Astrocyte of the hippocampus (primary cell): Measurements from ENCODE around the gene CD27.

Experiments
- DNase-seq: peaks from one replicate; pipeline ENCODE4 v3.0.0; 2011; ENCODE audit warnings: low read depth, low spot score

CD27 gene

DNA sequence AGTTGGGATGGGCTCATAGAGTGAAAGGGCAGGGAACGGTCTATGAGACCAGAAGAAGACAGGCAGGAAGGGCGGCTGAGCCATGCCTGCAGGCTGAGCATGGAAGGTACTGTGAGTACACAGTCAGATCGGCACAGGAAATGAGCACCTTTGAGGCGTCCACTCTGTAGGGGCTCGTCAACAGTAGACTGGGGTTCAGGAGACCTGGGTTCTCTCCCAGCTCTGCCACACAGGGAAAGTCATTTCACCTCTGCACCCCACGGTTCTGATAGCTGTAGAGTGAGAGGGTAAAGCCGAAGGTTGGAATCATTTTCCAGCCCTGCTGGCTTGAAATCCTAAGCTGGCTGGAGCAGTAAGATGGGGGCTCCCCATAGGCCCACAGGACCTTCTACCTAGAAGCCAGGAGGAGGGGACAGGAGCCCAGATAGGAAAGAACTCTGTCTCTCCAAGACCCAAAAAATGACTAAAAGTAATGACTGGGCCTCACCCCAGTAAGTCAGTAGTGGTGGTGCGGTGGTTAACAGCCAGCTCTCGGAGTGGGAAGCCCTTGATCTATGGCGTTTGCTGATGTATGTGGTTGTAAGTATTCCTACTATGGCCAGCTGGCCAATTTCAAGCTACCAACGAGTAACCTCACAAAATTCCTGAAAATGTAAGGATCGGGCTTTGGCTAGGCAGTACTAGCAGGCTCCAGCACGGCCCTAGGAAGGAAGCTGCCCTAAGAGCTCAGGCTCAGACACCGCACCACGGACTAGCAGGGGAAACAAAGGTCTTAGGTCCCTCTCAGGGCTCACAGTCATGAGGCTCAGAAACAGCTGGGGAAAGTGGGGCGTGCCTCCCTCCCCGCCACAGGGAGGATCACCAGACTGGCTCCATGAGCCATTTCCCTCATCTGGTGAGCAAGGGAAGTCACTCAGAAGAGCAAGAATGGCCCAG, 10.3 kb upstream of the CD27 start:
- no peak for DNase-seq

DNA sequence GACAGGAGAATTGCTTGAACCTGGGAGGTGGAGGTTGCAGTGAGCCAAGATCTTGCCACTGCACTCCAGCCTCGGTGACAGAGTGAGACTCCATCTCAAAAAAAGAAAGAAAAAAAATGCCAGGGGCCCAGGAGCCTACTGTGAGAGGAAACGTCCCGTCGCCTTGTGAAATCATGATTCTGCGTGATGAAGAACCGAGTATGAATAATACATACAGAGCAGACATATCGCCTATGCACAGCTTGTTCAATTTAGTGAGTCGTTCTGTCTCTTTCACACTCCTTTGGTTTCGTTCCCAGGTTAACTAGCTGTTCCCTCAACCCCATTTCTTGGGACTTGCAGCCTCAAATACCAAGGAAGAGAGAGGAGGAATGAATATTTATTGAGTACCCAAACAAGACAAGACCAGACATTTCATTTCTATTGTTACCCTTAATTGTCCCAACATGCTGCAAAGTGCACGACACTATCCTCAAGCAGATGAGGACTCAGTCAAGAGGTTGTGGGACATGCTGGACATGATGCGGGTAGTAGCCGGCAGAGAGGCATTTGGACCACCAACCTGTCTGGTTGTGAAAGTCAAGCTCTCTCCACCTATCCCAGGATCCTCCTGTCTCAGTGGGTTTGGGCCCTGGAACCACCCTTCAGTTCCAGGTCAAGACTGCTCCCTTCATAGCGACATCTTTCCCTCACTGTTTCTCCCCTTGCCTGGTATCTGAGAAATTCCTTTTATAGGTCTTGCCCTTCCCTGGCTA, 8.6 kb upstream of the CD27 start:
- no peak for DNase-seq

DNA sequence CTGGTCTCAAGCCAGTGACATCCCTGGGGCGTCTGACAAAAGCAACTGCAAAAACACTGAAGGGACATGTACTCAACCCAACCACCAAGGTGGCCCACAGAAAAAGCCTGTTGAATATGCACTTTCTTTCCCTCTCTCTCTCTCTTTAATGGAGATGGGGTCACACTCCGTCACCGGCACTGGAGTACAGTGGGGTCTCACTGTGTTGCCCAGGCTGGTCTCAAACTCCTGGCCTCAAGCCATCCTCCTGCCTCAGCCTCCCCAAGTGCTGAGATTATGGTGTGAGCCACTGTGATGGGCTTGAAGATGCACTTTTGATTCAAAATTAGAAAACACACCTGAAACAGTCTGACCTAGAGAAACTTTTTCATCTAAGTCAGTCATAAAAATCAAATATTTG, 7.2 kb upstream of the CD27 start:
- no peak for DNase-seq

DNA sequence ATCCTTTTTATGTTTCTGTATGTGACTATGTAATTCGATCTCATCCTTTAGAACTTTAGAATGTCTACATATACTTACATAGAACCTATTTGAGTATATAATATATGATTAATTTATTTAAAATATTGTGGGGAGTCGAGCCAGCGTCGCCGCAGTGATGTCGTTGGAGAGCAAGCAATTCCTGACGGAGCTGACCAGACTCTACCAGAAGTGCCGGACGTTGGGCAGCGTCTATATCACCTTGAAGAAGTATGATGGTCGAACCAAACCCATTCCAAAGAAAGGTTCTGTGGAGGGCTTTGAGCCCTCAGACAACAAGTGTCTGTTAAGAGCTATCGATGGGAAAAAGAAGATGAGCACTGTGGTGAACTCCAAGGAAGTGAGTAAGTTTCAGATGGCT, 6.4 kb upstream of the CD27 start:
- DNase-seq: no peak

DNA sequence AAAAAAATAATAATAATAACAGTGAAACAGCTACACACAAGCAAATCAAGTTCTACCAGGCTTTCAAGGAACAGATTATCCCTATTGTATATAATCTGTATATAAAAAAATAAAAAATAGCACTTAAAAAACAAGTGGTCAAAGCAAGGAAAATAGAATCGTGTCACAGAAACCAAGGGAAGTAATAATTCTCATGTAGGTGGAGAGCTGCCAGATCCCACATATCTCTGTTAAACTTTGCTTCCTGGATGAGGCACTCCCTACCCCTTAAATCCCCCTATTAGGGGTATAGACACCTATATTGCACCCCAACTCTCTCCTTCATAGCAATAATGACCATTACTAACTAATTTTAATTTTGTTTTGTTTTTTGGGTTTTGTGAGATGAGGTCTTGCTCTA, 4.4 kb upstream of the CD27 start:
- no peak for DNase-seq

DNA sequence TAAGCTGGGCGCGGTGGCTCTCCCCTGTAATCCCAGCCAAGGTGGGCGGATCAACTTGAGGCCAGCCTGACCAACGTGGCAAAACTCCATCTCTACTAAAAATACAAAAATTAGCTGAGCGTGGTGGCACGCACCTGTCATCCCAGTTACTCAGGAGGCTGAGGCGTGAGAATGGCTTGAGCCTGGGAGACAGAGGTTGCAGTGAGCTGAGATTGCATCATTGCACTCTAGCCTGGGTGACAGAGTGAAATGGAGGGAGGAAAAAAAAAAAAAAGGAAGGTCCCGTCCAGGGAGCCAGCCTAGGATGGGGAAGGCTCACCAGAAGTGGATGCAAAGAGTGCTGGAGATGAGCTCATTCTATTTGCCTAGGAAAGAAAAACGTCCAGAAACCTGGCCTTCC, 1.9 kb upstream of the CD27 start:
- no peak for DNase-seq

DNA sequence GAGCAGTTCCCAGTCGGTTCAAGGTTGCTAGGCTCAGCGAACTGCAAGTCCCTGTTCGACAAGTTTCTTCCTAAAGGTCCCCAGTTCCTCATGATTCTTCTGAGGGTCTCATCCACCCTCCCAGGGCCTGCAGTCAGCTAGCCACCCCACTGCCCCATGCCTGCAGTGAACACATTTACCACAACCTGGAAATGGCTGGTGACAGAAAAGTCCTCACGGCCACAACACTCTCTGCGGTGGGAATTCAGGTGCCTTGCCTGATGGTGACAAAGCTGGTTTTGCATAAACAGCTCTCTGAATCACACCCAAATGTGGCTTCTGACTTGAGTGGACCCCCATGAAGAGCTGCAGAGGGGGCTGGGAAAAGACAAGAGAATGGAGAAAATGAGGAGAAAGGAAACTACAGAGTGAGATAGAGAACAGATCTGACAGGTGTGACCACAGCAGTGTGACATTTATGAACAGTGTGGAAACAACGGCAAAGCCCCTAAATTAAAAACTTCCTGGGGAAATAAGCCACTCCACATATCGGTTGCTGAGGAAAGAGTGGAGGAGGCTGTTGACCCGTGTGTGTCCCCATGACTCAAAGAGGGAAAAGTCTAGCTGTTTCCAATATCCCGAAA, 1.3 kb upstream of the CD27 start:
- no peak for DNase-seq

DNA sequence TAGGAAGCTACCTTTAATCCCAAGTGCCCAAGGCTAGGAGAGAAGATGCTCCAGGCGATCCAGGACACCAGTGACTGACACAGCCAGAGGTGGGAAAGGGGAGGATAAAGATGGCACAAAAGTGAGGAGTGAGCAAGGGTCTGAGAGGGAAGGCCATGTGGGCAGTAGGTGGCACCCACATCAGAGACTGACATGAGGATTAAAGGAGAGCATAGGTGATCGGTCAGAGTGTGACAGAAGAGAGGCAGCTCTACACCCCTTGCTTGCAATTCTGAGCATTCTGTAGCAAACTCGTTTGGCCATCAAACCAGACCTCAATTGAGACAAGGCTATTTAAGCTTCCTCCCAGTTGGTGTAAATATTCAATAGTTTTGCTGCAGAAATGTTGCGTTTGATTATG, 724 bp upstream of the CD27 start:
- no peak for DNase-seq

DNA sequence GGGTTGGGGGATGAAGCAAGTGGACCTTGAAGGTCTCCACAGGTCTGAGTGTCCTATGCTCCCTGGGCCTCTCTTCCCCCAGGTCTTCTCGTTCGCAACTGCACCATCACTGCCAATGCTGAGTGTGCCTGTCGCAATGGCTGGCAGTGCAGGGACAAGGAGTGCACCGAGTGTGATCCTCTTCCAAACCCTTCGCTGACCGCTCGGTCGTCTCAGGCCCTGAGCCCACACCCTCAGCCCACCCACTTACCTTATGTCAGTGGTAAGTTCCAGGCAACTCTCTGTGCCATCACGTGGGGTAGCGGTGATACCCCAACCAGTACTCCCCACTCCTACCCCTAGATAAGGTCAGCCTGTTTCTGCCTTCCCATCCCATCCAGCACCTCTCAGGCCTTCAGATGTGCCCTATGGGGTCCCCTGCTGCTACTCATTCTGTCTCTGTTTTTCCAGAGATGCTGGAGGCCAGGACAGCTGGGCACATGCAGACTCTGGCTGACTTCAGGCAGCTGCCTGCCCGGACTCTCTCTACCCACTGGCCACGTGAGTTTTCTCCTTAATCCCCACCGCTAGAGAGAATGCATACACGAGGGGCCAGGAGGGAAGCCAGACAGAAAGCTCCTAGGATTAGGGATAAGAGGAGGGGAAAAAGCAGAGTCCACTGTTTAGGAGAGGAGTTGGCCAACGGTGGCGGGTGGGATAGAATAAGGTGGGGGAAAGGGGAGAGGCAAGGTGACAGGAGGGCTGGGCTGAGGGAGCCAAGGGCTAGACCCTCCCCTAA, 5.5 kb downstream of the CD27 start:
- no peak for DNase-seq

DNA sequence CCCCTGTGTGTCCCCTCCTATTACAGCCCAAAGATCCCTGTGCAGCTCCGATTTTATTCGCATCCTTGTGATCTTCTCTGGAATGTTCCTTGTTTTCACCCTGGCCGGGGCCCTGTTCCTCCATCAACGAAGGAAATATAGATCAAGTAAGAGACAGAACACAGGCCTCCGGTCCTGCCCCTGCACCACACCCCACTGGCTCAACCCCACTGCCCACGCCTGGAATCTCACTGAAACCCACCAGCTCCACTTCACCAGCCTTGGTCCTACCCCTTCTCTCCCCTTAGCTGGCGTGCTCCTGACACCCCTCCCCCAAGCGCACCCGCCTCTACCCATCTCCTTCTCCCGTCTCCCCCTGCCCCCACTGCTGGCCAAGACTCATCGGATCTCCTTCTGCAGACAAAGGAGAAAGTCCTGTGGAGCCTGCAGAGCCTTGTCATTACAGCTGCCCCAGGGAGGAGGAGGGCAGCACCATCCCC, 6.2 kb downstream of the CD27 start:
- no peak for DNase-seq

DNA sequence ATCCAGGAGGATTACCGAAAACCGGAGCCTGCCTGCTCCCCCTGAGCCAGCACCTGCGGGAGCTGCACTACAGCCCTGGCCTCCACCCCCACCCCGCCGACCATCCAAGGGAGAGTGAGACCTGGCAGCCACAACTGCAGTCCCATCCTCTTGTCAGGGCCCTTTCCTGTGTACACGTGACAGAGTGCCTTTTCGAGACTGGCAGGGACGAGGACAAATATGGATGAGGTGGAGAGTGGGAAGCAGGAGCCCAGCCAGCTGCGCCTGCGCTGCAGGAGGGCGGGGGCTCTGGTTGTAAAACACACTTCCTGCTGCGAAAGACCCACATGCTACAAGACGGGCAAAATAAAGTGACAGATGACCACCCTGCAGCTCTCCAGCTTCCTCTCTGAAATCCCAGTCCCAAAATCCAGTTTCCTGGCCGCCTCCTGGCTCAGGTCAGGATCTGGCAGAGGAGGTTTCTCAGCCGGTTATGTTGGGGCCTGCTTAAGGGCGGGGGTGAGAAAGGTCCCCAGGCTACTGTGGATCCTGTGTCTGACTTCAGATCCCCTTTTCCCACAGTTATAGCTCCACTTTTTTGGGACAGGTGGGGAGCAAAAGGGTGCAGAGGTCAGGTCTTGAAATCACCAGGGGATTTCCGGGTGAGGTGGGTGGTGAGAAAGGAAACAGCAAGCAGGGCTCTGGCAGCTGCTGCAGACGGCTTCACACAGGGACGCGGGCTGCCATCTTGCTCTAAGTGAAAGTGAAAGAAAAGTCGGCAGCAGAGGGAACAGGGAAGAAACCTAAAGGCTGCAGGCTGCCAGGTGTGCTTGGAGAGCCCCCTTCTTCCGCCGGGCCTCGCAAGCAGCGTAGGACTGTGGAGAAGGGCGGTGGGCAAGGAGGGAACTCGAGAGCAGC, 6.8 kb downstream of the CD27 start, which contains the start of gene TAPBPL:
TAPBPL (plus strand) TSS at position 695 of the 897 bp plus-strand sequence. CDS start 207 bp downstream, outside the sequence.
- DNase-seq: peak; percentile 85

DNA sequence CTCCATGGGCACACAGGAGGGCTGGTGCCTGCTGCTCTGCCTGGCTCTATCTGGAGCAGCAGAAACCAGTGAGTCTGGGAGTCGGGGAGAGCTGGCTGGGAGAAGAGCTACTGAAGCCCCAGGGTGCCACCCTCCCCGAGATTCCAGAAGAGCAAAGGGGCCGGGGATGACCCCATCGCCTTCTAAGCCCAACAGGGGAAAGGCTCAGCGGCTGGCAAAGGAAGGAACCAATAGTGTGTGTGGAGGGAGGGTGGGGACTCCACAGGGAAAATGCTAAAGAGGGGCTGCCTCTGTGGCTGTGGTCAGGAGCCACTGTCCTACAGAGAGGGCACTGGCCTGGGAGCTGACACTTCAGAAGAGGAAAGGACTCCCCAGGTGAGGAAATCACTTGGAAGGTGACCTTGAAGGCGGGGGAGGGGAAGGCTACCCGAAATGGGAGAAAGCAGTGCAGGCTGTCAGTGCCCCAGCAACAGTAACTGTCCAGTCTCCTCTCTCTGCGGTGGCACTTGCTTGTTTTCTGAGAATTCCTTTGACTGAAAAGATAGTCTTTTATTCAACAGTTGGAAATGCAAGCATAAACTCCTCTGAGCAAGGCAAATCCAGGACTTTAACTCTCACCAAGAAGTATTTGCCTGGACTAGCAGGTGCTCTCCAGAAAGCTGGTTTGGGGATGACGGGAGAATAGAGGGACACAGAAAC, 7.6 kb downstream of the CD27 start:
- DNase-seq: no peak

DNA sequence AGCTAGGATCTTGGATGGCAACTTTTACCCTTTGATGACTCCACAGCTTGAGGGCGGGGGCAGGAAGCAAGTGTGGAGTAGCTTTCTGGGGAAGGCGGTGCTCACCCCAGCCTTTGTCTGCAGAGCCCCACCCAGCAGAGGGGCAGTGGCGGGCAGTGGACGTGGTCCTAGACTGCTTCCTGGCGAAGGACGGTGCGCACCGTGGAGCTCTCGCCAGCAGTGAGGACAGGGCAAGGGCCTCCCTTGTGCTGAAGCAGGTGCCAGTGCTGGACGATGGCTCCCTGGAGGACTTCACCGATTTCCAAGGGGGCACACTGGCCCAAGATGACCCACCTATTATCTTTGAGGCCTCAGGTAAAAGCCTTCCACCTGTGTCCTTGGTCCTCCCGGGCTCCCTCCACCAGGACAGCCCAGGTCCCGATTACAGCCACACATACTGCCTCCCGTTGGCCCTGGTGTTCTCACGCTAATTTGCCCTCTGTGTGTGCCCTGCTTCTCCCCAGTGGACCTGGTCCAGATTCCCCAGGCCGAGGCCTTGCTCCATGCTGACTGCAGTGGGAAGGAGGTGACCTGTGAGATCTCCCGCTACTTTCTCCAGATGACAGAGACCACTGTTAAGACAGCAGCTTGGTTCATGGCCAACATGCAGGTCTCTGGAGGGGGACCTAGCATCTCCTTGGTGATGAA, 8.3 kb downstream of the CD27 start:
- DNase-seq: no peak

DNA sequence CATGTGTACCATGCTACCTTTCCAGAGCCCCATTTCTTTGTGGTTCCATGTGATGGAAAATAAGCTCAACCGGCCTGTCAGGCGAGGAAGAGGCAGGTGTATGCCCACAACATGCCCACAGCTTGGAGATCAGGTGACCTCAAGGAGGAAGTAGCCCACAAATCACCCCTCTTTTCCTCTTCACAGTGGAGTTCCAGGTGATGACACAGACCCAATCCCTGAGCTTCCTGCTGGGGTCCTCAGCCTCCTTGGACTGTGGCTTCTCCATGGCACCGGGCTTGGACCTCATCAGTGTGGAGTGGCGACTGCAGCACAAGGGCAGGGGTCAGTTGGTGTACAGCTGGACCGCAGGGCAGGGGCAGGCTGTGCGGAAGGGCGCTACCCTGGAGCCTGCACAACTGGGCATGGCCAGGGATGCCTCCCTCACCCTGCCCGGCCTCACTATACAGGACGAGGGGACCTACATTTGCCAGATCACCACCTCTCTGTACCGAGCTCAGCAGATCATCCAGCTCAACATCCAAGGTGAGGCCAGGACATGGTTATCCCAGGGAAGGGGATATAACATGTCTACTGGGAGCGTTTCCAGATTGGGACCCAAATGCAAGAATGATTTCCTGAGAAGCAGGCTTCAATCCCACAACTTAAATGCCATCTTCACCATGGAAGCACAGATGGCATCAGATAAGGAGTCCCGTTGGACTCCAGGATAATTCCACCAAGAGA, 12.6 kb downstream of the CD27 start:
- no peak for DNase-seq

DNA sequence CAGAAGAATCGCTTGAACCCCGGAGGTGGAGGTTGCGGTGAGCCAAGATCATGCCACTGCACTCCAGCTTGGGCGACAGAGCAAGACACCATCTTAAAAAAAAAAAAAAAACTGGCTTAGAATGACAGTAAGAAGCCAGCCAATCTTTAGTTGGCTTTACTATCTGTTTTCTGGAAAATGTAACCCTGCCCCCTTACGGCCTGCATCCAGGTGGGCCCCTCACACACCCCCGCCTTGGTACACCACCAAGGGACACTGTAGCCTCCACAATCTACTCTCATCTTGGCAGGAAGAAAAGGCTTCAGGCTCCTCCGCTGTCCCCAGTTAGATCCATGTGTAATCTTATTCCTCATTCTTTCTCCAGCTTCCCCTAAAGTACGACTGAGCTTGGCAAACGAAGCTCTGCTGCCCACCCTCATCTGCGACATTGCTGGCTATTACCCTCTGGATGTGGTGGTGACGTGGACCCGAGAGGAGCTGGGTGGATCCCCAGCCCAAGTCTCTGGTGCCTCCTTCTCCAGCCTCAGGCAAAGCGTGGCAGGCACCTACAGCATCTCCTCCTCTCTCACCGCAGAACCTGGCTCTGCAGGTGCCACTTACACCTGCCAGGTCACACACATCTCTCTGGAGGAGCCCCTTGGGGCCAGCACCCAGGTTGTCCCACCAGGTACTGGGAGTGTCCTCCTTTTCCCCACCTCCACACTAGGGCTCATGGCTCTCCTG, 13.7 kb downstream of the CD27 start:
- DNase-seq: no peak

DNA sequence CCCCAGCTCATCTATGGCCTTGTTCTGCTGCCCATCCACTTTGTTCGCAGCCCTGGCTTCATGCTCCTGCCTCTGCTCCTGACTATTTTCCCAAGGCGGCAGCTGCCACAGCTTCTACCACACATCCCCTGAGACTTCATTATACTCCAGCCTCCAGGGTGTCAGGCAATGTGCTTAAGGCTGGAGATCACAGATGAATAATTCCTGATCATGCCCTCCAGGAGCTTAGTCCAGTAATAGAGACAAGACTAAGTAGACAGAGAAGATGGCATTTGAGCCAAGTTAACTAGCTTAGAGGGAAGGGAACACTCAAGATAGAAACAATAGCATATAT, 14.2 kb downstream of the CD27 start:
- no peak for DNase-seq

DNA sequence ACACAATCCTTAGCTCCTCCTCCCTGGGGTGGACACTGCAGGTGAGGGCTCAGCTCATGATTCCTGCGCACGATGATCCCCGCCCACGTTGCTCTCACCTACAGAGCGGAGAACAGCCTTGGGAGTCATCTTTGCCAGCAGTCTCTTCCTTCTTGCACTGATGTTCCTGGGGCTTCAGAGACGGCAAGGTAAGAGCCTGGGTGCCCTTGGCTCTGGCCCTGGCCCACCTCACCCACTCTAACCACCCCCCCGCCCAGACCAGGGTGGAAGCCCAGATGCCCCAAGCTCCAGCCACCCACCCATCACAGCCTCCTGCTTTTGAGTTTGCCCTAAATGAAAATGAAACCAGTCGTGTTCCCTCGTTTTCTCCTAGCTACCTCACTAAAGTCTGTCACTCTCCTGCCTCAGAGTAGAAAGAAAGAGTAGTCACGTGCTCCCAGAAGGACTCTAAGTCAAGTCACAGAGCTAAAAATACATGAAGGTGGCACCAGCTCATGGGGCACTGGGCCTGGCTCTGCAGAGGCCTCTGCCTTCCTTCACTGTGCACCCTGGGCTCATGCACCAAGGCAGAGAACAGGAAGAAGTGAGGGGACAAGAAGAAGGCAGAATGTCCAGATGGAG, 16.1 kb downstream of the CD27 start:
- DNase-seq: no peak
